ENCODE results near the gene PRKCE. TPM values are rescaled to one million over a fixed set of nuclear protein-coding genes. Genes with fewer than 3 reads are reported as not detected.

PRKCE gene
- total RNA-seq, 1 experiment from 2014 or later = 1.3 TPM

GRCh38 chr2:46230677-46231425 is 579.4 kb downstream of the PRKCE start:
- Histone ChIP-seq H3K79me1 (ENCODE audit: insufficient read depth, low read depth, low read length, poor library complexity, severe bottlenecking) (no peaks in the 10 kb centered on the region), H3K56ac (ENCODE audit: insufficient read length, low read depth, low read length) (no peak overlapping the region), H4K91ac (ENCODE audit: insufficient read length, low read depth, low read length) (no peak overlapping the region), H3K4me1 (ENCODE audit: insufficient read depth, low read length) (peaks cover 5% of the 10 kb centered on the region; the same call in 1 of the 2 replicates), H3K27me3 (ENCODE audit: insufficient read depth, low read length) (no peaks in the 10 kb centered on the region), H3K23me2 (ENCODE audit: insufficient read length, low read depth, low read length, poor library complexity, severe bottlenecking) (no peaks in the 10 kb centered on the region), H3K4ac (ENCODE audit: low read depth, low read length) (no peak overlapping the region), H4K8ac (replicated peaks; ENCODE audit: insufficient read length, low read depth, low read length) (no peak overlapping the region), H2BK20ac (ENCODE audit: low read depth, low read length, poor library complexity, severe bottlenecking) (no peak overlapping the region), H3K79me2 (ENCODE audit: insufficient read depth, low read length) (no peaks in the 10 kb centered on the region), H3K18ac (ENCODE audit: insufficient read length, low read depth, low read length) (no peak overlapping the region), H2AK5ac (ENCODE audit: insufficient read length, low read length) (no peak overlapping the region), H2BK5ac (ENCODE audit: insufficient read length, low read length) (no peak overlapping the region), H2BK120ac (ENCODE audit: low read depth, low read length, poor library complexity, severe bottlenecking) (no peak overlapping the region), H3K9ac (ENCODE audit: extremely low read depth, insufficient read length, low read length) (no peak overlapping the region), H4K5ac (ENCODE audit: insufficient read length, low read depth, low read length) (no peak overlapping the region), H3K27ac (ENCODE audit: insufficient read length, low read depth, low read length) (no peak overlapping the region), H2AFZ (ENCODE audit: low read length) (no peak overlapping the region), H3T11ph (ENCODE audit: low read length) (no peak overlapping the region), H2BK15ac (ENCODE audit: low read depth, low read length) (no peak overlapping the region), H3K9me3 (ENCODE audit: control insufficient read depth, low read depth, low read length) (no peaks in the 10 kb centered on the region), H3K23ac (ENCODE audit: insufficient read length, low read depth, low read length) (no peak overlapping the region), H2BK12ac (ENCODE audit: insufficient read length, low read depth, low read length) (no peak overlapping the region), H4K20me1 (ENCODE audit: control insufficient read depth, insufficient read depth, insufficient read length) (no peaks in the 10 kb centered on the region), H3K4me2 (ENCODE audit: insufficient read depth, insufficient read length, low read length) (no peak overlapping the region), H3K14ac (ENCODE audit: insufficient read depth, low read length) (no peak overlapping the region)
- WGBS (ENCODE audit: extremely low coverage, insufficient read length, low lambda C conversion rate) = no CpG with 5 or more reads among the region's 4 CpGs
- Mint-ChIP-seq H3K4me1 (peaks cover 36 to 40% of the 10 kb centered on the region in 2 experiments), H3K27ac (peak overlapping the region in 1 of 3 experiments; percentile 34; a peak in 1 of 7 replicates), H3K27me3 (ENCODE audit: low read depth) (peaks cover 5% of the 10 kb centered on the region; the same call in 1 of the 2 replicates), H3K4me3 (no peak overlapping the region), H3K9me3 (no peaks in the 10 kb centered on the region), H3K36me3 (ENCODE audit: insufficient read depth in 1 of 3, low read depth in 3 of 3) (no peaks in the 10 kb centered on the region; a peak in 1 of 7 replicates)
- TF ChIP-seq CTCF (conservative IDR thresholded peaks at IDR 0.05) = no peak
- DNase-seq = no peak
